GM12878 (cell line): ENCODE measurements around the gene DRD1. TPM values are rescaled to one million over a fixed set of nuclear protein-coding genes. Genes with fewer than 3 reads are reported as not detected.

Source experiments
- ATAC-seq: fragments of 200-7000 bp; cut with Tn5 transposase; 3 replicates; pipeline ENCODE4 v1.9.1; 2020; ENCODE audit warnings: mild to moderate bottlenecking, moderate library complexity
- BruUV-seq: library from RNA; stranded (reverse); fragments of 400-500 nt; replicated peaks from 2 replicates; lab custom pipeline; 2021; lab: Mats Ljungman, UMichigan
- CTCF ChIA-PET: fragments of 300-600 bp; sonication (Branson Sonifier 250); formaldehyde crosslinking; extraction: SDS; loops from one replicate; lab custom pipeline; 2021; ENCODE audit warnings: inconsistent platforms; lab: Yijun Ruan, JAX
- POLR2A ChIA-PET: fragments of 350-600 bp; formaldehyde crosslinking; extraction: SDS; loops from one replicate; lab custom pipeline; 2021; ENCODE audit warnings: inconsistent platforms; lab: Charles Lee
- RAD21 ChIA-PET: fragments of 300-600 bp; sonication (Branson Sonifier 250); formaldehyde crosslinking; loops from one replicate; lab custom pipeline; 2023; ENCODE audit warnings: antibody characterized with exemption; ENCODE audit not compliant: unreplicated experiment; lab: Charles Lee
- SMC1A ChIA-PET: fragments of 300-600 bp; sonication (Branson Sonifier 250); formaldehyde crosslinking; loops from one replicate; lab custom pipeline; 2023; ENCODE audit not compliant: unreplicated experiment, uncharacterized antibody; lab: Charles Lee
- DNase-seq: peaks from one replicate; pipeline ENCODE4 v3.0.0-alpha.2; 2011; ENCODE audit warnings: low read depth, low spot score
- FAIRE-seq: peaks from 3 replicates; lab custom pipeline; 2011; peaks lifted over from hg19 to GRCh38; lab: Jason Lieb, UNC
- H2AFZ ChIP-seq: 2 replicates; pipeline ENCODE4 v1.6.0; 2011; ENCODE audit warnings: low read depth, low read length, control low read depth; ENCODE audit not compliant: control insufficient read depth
- H3K27ac ChIP-seq: 2 replicates; pipeline ENCODE4 v1.5.1; 2011; ENCODE audit warnings: control low read depth; ENCODE audit not compliant: control insufficient read depth, insufficient read depth
- H3K27me3 ChIP-seq, 2 experiments: replicated peaks in 1 of 2; 2 replicates each; pipeline versions ENCODE4 v1.6.0 to v1.6.1; 2011; ENCODE audit warnings: low read length in 1 of 2; ENCODE audit not compliant: control insufficient read depth in 2 of 2, insufficient read depth in 2 of 2
- H3K36me3 ChIP-seq, 2 experiments: 2 replicates each; pipeline ENCODE4 v1.5.1; 2011; ENCODE audit warnings: low read length in 1 of 2; ENCODE audit not compliant: control insufficient read depth in 2 of 2, insufficient read depth in 2 of 2
- H3K4me1 ChIP-seq: 2 replicates; pipeline ENCODE4 v1.6.1; 2011; ENCODE audit warnings: mild to moderate bottlenecking, low read length, moderate library complexity, mixed read lengths; ENCODE audit not compliant: control insufficient read depth, insufficient read depth
- H3K4me2 ChIP-seq: 2 replicates; pipeline ENCODE4 v1.6.0; 2011; ENCODE audit warnings: control low read depth; ENCODE audit not compliant: control insufficient read depth, insufficient read depth
- H3K4me3 ChIP-seq: fragments of 200-600 bp; sonication (generic); 2 replicates; pipeline ENCODE4 v1.5.1; 2016
- H3K79me2 ChIP-seq: 2 replicates; pipeline ENCODE4 v1.6.0; 2011; ENCODE audit warnings: low read length; ENCODE audit not compliant: control insufficient read depth, insufficient read depth
- H3K9ac ChIP-seq: 2 replicates; pipeline ENCODE4 v1.8.0; 2011; ENCODE audit warnings: low read length, control low read depth, mixed read lengths; ENCODE audit not compliant: control insufficient read depth, insufficient read depth
- H3K9me3 ChIP-seq: replicated peaks from 3 replicates; pipeline ENCODE4 v1.5.1; 2011; ENCODE audit warnings: mild to moderate bottlenecking, low read length; ENCODE audit not compliant: control insufficient read depth, insufficient read depth
- H4K20me1 ChIP-seq: 2 replicates; pipeline ENCODE4 v1.6.0; 2011; ENCODE audit not compliant: control insufficient read depth, insufficient read depth
- BCL3 ChIP-seq: IDR thresholded peaks from 2 replicates; pipeline ENCODE4 v1.6.1; 2011; ENCODE audit warnings: borderline replicate concordance, low read depth, mild to moderate bottlenecking, moderate library complexity, low read length; ENCODE audit not compliant: insufficient read depth, poor library complexity, severe bottlenecking
- CHD4 ChIP-seq: fragments of 200-600 bp; sonication (generic); IDR thresholded peaks from 2 replicates; pipeline ENCODE4 v1.6.1; 2016; ENCODE audit warnings: mild to moderate bottlenecking
- EED ChIP-seq: sonication (generic); IDR thresholded peaks from 2 replicates; pipeline ENCODE4 v1.6.1; 2016; ENCODE audit warnings: antibody characterized with exemption, low read depth
- ESRRA ChIP-seq: IDR thresholded peaks from 2 replicates; pipeline ENCODE4 v1.6.1; 2012; ENCODE audit warnings: mild to moderate bottlenecking, low read length, improper control_type of control experiment
- IKZF2 ChIP-seq, 2 experiments: fragments of 450-650 bp; IDR thresholded peaks; 2 replicates each; pipeline ENCODE4 v1.6.1; 2017; ENCODE audit warnings: mild to moderate bottlenecking in 2 of 2, moderate library complexity in 2 of 2
- JUND ChIP-seq: IDR thresholded peaks from 2 replicates; pipeline ENCODE4 v1.6.1; 2012; ENCODE audit warnings: low read depth, mild to moderate bottlenecking, low read length, improper control_type of control experiment, moderate library complexity
- NR2C1 ChIP-seq: fragments of 450-650 bp; IDR thresholded peaks from 2 replicates; pipeline ENCODE4 v1.6.1; 2017; ENCODE audit warnings: antibody characterized with exemption, mild to moderate bottlenecking, moderate library complexity
- RAD51 ChIP-seq: fragments of 450-650 bp; IDR thresholded peaks from 2 replicates; pipeline ENCODE4 v1.6.1; 2016; ENCODE audit warnings: moderate library complexity, mild to moderate bottlenecking, inconsistent platforms
- RBBP5 ChIP-seq: fragments of 200-600 bp; sonication (generic); conservative IDR thresholded peaks from 2 replicates; pipeline ENCODE4 v1.6.1; 2016
- RELA ChIP-seq: fragments of 450-650 bp; IDR thresholded peaks from 2 replicates; pipeline ENCODE4 v1.8.0; 2014; ENCODE audit warnings: borderline replicate concordance; ENCODE audit not compliant: partially characterized antibody
- SIX5 ChIP-seq: IDR thresholded peaks from 2 replicates; pipeline ENCODE4 v1.6.1; 2011; ENCODE audit warnings: mild to moderate bottlenecking, low read depth, low read length, moderate library complexity; ENCODE audit not compliant: severe bottlenecking
- SMARCA5 ChIP-seq: fragments of 450-650 bp; IDR thresholded peaks from 2 replicates; pipeline ENCODE4 v1.6.1; 2017; ENCODE audit warnings: mild to moderate bottlenecking
- ZNF207 ChIP-seq: fragments of 450-650 bp; IDR thresholded peaks from 2 replicates; pipeline ENCODE4 v1.6.1; 2014; ENCODE audit warnings: antibody characterized with exemption, mild to moderate bottlenecking, borderline replicate concordance
- ZSCAN29 ChIP-seq: fragments of 450-650 bp; IDR thresholded peaks from 2 replicates; pipeline ENCODE4 v1.6.1; 2017; ENCODE audit warnings: mild to moderate bottlenecking, moderate library complexity
- WGBS: methylation state at CpG from one replicate; pipeline ENCODE4 v1.1.6; 2016; ENCODE audit warnings: low lambda C conversion rate; ENCODE audit not compliant: insufficient replicate concordance, insufficient coverage; ENCODE audit errors: missing lambda C conversion rate; 5-methylcytosine and 5-hydroxymethylcytosine counted together
- in situ Hi-C: fragments of 300-500 bp; cut with MboI; formaldehyde crosslinking; loops from 9 replicates; pipeline ENCODE4 v1.14.3; 2018; ENCODE audit warnings: mixed read lengths
- intact Hi-C: fragments of 100-400 bp; cut with micrococcal nuclease; formaldehyde crosslinking; loops from one replicate; pipeline ENCODE4 v1.14.2; 2022; ENCODE audit not compliant: unreplicated experiment
- polyA plus RNA-seq, 11 experiments: library from polyadenylated mRNA; depleted of rRNA in 4 of 11; unstranded in 6 of 11; stranded (reverse) in 5 of 11; fragments of >200 nt; fragmentation: Nextera tagmentation in 4 of 11; fragmentation: Illumina TruSeq in 1 of 11; extraction: Ambion mirVana in 4 of 11; extraction: Trizol in 1 of 11; gene quantifications; 1 replicate in 1 of 11; 2 replicates in 10 of 11; pipeline versions ENCODE4 v1.2.1 to v1.2.3, GENCODE V29; 2011 to 2016; ENCODE audit warnings: inconsistent platforms in 2 of 11, missing spikeins in 2 of 11, low read depth in 1 of 11
- total RNA-seq, 4 experiments: library from RNA; depleted of rRNA in 3 of 4; stranded (reverse); fragments of >200 nt in 3 of 4; fragmentation: Illumina TruSeq in 1 of 4; extraction: Trizol in 1 of 4; gene quantifications; 2 replicates each; pipeline versions ENCODE4 v1.2.1 to v1.2.3, GENCODE V29; 2013 to 2021
- TF ChIP-seq, protein P1 (sequence below): fragments of 450-650 bp; IDR thresholded peaks from 2 replicates; pipeline ENCODE4 v1.6.1; 2018; ENCODE audit warnings: borderline replicate concordance, mild to moderate bottlenecking; ENCODE audit not compliant: partially characterized antibody
- TF ChIP-seq, protein P2 (sequence below): fragments of 450-650 bp; IDR thresholded peaks from 2 replicates; pipeline ENCODE4 v1.6.1; 2017; ENCODE audit warnings: mild to moderate bottlenecking, moderate library complexity

DRD1 gene
- total and polyA plus RNA-seq, 10 of the 15 experiments (the other 5 are each of a cell fraction or from before 2014, with no cell fraction given): not detected

DNA sequence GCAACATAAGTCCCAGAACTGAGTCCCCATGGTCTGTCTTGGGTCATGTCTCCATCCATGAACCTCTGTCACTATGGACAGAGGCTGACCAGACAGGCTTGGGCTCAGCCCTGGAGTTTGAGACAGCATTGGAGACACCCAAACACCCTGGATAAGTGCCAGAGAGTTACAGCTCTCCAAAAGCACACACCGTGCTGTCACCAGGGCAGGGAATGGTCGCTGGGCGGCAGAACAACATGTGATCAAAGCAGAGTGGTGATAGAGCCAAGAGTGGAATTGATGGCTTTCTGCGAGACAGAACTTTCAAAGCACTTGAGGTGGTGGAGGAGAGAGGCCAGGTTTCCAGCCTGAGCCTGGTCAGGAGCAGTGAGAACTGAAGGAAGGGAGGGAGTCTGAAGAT is 50.1 kb downstream of the DRD1 start (continued):
- TF ChIP-seq RAD51 (no peak), NR2C1 (no peak), JUND (no peak), CHD4 (no peak), SIX5 (no peak), RELA (no peak), ZNF207 (no peak), EED (no peak), BCL3 (no peak)
- TF ChIP-seq, protein P1, sequence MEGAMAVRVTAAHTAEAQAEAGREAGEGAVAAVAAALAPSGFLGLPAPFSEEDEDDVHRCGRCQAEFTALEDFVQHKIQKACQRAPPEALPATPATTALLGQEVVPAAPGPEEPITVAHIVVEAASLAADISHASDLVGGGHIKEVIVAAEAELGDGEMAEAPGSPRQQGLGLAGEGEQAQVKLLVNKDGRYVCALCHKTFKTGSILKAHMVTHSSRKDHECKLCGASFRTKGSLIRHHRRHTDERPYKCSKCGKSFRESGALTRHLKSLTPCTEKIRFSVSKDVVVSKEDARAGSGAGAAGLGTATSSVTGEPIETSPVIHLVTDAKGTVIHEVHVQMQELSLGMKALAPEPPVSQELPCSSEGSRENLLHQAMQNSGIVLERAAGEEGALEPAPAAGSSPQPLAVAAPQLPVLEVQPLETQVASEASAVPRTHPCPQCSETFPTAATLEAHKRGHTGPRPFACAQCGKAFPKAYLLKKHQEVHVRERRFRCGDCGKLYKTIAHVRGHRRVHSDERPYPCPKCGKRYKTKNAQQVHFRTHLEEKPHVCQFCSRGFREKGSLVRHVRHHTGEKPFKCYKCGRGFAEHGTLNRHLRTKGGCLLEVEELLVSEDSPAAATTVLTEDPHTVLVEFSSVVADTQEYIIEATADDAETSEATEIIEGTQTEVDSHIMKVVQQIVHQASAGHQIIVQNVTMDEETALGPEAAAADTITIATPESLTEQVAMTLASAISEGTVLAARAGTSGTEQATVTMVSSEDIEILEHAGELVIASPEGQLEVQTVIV: no peak
- TF ChIP-seq, all 136 proteins: peak for 0

DNA sequence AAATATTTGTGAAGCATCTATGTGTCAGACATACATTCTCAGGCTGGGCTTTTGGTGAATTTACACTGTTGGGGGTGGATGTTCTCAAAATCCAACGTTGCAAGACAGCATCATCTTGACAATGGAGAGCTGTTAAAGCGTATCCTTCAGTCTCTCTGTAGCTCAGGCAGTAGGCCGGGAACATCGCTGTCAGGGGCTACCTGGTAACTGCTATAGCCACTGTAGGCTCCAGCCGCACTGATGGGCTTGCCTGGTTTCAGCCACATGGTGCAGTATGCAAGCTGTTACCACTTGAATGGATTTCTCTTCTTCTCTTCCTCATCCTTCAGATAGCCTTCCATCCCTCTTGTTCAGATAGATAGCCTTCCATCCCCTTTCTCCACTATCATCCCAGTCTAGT is 51.7 kb downstream of the DRD1 start:
- TF ChIP-seq RBBP5: no peak
- no peak for TF ChIP-seq SMARCA5
- TF ChIP-seq IKZF2 (IDR thresholded peaks at IDR 0.05): no peak
- TF ChIP-seq ZSCAN29: no peak
- TF ChIP-seq, protein P2, sequence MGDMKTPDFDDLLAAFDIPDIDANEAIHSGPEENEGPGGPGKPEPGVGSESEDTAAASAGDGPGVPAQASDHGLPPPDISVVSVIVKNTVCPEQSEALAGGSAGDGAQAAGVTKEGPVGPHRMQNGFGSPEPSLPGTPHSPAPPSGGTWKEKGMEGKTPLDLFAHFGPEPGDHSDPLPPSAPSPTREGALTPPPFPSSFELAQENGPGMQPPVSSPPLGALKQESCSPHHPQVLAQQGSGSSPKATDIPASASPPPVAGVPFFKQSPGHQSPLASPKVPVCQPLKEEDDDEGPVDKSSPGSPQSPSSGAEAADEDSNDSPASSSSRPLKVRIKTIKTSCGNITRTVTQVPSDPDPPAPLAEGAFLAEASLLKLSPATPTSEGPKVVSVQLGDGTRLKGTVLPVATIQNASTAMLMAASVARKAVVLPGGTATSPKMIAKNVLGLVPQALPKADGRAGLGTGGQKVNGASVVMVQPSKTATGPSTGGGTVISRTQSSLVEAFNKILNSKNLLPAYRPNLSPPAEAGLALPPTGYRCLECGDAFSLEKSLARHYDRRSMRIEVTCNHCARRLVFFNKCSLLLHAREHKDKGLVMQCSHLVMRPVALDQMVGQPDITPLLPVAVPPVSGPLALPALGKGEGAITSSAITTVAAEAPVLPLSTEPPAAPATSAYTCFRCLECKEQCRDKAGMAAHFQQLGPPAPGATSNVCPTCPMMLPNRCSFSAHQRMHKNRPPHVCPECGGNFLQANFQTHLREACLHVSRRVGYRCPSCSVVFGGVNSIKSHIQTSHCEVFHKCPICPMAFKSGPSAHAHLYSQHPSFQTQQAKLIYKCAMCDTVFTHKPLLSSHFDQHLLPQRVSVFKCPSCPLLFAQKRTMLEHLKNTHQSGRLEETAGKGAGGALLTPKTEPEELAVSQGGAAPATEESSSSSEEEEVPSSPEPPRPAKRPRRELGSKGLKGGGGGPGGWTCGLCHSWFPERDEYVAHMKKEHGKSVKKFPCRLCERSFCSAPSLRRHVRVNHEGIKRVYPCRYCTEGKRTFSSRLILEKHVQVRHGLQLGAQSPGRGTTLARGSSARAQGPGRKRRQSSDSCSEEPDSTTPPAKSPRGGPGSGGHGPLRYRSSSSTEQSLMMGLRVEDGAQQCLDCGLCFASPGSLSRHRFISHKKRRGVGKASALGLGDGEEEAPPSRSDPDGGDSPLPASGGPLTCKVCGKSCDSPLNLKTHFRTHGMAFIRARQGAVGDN: no peak
- no peak for TF ChIP-seq ESRRA
- TF ChIP-seq, all 136 proteins: peak for 0
- Histone ChIP-seq H3K9me3 (no peaks in the 10 kb centered on the region), H3K27me3 (no peaks in the 10 kb centered on the region), H4K20me1 (no peaks in the 10 kb centered on the region), H3K79me2 (no peaks in the 10 kb centered on the region), H3K4me3 (no peak overlapping the region), H3K4me2 (no peak overlapping the region), H3K27ac (no peak overlapping the region), H3K4me1 (no peaks in the 10 kb centered on the region), H3K9ac (no peak overlapping the region), H3K36me3 (no peaks in the 10 kb centered on the region), H2AFZ (no peak overlapping the region)
- CTCF ChIA-PET: no interaction called here
- FAIRE-seq (no peak), ATAC-seq (no peak), DNase-seq (no peak)
- in situ Hi-C loops: no loop called here
- intact Hi-C loops: no loop called here
- 57% methylated on average over 5 of the region's 5 CpGs for WGBS
- SMC1A ChIA-PET: no interaction called here
- BruUV-seq: no TSS peak
- RAD21 ChIA-PET: no interaction called here
- POLR2A ChIA-PET: no interaction called here
